MG63 (cell line): Measurements from ENCODE around the gene MARVELD3. TPM values are rescaled to one million over a fixed set of nuclear protein-coding genes. Genes with fewer than 3 reads are reported as not detected.
"Not testable (repeated sequence)": the region's sequence is repeated elsewhere in the genome, so short reads cannot be mapped to it uniquely, and the experiment has no call there.

ENCODE experiments used
- DNase-seq: peaks from one replicate; pipeline ENCODE4 v3.0.0-alpha.2; 2020
- H3K27me3 ChIP-seq: fragments of 250-450 bp; sonication (Bioruptor Pico); 2 replicates; pipeline ENCODE4 v1.5.1; 2020; ENCODE audit warnings: mild to moderate bottlenecking, moderate library complexity
- H3K36me3 ChIP-seq: fragments of 250-450 bp; sonication (Bioruptor Pico); 2 replicates; pipeline ENCODE4 v1.5.1; 2020; ENCODE audit warnings: mild to moderate bottlenecking, moderate library complexity
- H3K4me3 ChIP-seq: fragments of 250-450 bp; sonication (Bioruptor Pico); 2 replicates; pipeline ENCODE4 v1.5.1; 2020; ENCODE audit warnings: mild to moderate bottlenecking, moderate library complexity
- H3K9me3 ChIP-seq: fragments of 250-450 bp; sonication (Bioruptor Pico); 2 replicates; pipeline ENCODE4 v1.5.1; 2020; ENCODE audit warnings: mild to moderate bottlenecking, moderate library complexity
- total RNA-seq: library from RNA; depleted of rRNA; stranded (reverse); fragments of >200 nt; shearing (Covaris generic); gene quantifications from 2 replicates; pipeline ENCODE4 v1.2.3, GENCODE V29; 2014; ENCODE audit warnings: low replicate concordance

The MARVELD3 gene
- total RNA-seq, 1 experiment from 2014 or later, result not detected

GRCh38 chr16:71610936-71611871 is 14.8 kb upstream of the MARVELD3 start:
- no peaks in the 10 kb centered on the region for H3K27me3 ChIP-seq
- DNase-seq, result no peak
- H3K36me3 ChIP-seq, result no peaks in the 10 kb centered on the region
- no peak overlapping the region for H3K4me3 ChIP-seq
- no peaks in the 10 kb centered on the region for H3K9me3 ChIP-seq

- not testable (repeated sequence) for H3K36me3 ChIP-seq, H3K27me3 ChIP-seq, DNase-seq, H3K9me3 ChIP-seq, H3K4me3 ChIP-seq
These were observed 11.0 kb upstream of the MARVELD3 start for GRCh38 chr16:71614956-71615355.

- no peak overlapping the region for H3K4me3 ChIP-seq
- H3K9me3 ChIP-seq, result no peaks in the 10 kb centered on the region
- no peaks in the 10 kb centered on the region for H3K27me3 ChIP-seq
- no peak for DNase-seq
- no peaks in the 10 kb centered on the region for H3K36me3 ChIP-seq
These were observed 7.6 kb upstream of the MARVELD3 start for GRCh38 chr16:71618429-71618828.

- Histone ChIP-seq H3K9me3 (no peaks in the 10 kb centered on the region), H3K36me3 (no peaks in the 10 kb centered on the region), H3K4me3 (no peak overlapping the region), H3K27me3 (peaks cover 9% of the 10 kb centered on the region; the same call in 1 of the 2 replicates)
- no peak for DNase-seq
These were observed 3.9 kb upstream of the MARVELD3 start for GRCh38 chr16:71622088-71622487.

- peaks cover 9% of the 10 kb centered on the region; the same call in 1 of the 2 replicates for H3K27me3 ChIP-seq
- no peak for DNase-seq
- H3K36me3 ChIP-seq, result no peaks in the 10 kb centered on the region
- no peak overlapping the region for H3K4me3 ChIP-seq
- no peaks in the 10 kb centered on the region for H3K9me3 ChIP-seq
These were observed 2.4 kb upstream of the MARVELD3 start for GRCh38 chr16:71623597-71623996.

GRCh38 chr16:71625113-71625850 is 702 bp upstream of the MARVELD3 start:
- no peak overlapping the region for H3K4me3 ChIP-seq
- H3K36me3 ChIP-seq, result no peaks in the 10 kb centered on the region
- DNase-seq, result no peak
- H3K9me3 ChIP-seq, result no peaks in the 10 kb centered on the region
- peaks cover 9% of the 10 kb centered on the region; the same call in 1 of the 2 replicates for H3K27me3 ChIP-seq

GRCh38 chr16:71626858-71627213 is 852 bp downstream of the MARVELD3 start:
- Histone ChIP-seq H3K36me3 (no peaks in the 10 kb centered on the region), H3K4me3 (no peak overlapping the region), H3K9me3 (no peaks in the 10 kb centered on the region), H3K27me3 (peaks cover 9% of the 10 kb centered on the region; the same call in 1 of the 2 replicates)
- no peak for DNase-seq

GRCh38 chr16:71627731-71628181 is 1.8 kb downstream of the MARVELD3 start:
- no peak for DNase-seq
- no peaks in the 10 kb centered on the region for H3K36me3 ChIP-seq
- H3K27me3 ChIP-seq, result peaks cover 9% of the 10 kb centered on the region; the same call in 1 of the 2 replicates
- H3K9me3 ChIP-seq, result no peaks in the 10 kb centered on the region
- H3K4me3 ChIP-seq, result no peak overlapping the region

- no peaks in the 10 kb centered on the region for H3K36me3 ChIP-seq
- no peak overlapping the region for H3K4me3 ChIP-seq
- no peak for DNase-seq
- H3K27me3 ChIP-seq, result peaks cover 9% of the 10 kb centered on the region; the same call in 1 of the 2 replicates
- no peaks in the 10 kb centered on the region for H3K9me3 ChIP-seq
These were observed 2.8 kb downstream of the MARVELD3 start for GRCh38 chr16:71628810-71629209.

- Histone ChIP-seq H3K36me3 (no peaks in the 10 kb centered on the region), H3K27me3 (peaks cover 9% of the 10 kb centered on the region; the same call in 1 of the 2 replicates), H3K9me3 (no peaks in the 10 kb centered on the region), H3K4me3 (no peak overlapping the region)
- no peak for DNase-seq
These were observed 3.5 kb downstream of the MARVELD3 start for GRCh38 chr16:71629278-71630016.

GRCh38 chr16:71630808-71631207 is 4.8 kb downstream of the MARVELD3 start:
- no peaks in the 10 kb centered on the region for H3K36me3 ChIP-seq
- no peaks in the 10 kb centered on the region for H3K9me3 ChIP-seq
- no peak overlapping the region for H3K4me3 ChIP-seq
- DNase-seq, result no peak
- H3K27me3 ChIP-seq, result peaks cover 9% of the 10 kb centered on the region; the same call in 1 of the 2 replicates

- peaks cover 2% of the 10 kb centered on the region; the same call in 1 of the 2 replicates for H3K27me3 ChIP-seq
- no peak for DNase-seq
- H3K36me3 ChIP-seq, result no peaks in the 10 kb centered on the region
- H3K9me3 ChIP-seq, result no peaks in the 10 kb centered on the region
- H3K4me3 ChIP-seq, result no peak overlapping the region
These were observed 5.8 kb downstream of the MARVELD3 start for GRCh38 chr16:71631776-71632175.

- DNase-seq, result no peak
- H3K27me3 ChIP-seq, result no peaks in the 10 kb centered on the region
- no peaks in the 10 kb centered on the region for H3K36me3 ChIP-seq
- no peak overlapping the region for H3K4me3 ChIP-seq
- H3K9me3 ChIP-seq, result no peaks in the 10 kb centered on the region
These were observed 9.6 kb downstream of the MARVELD3 start for GRCh38 chr16:71635632-71636031.

- H3K36me3 ChIP-seq, result no peaks in the 10 kb centered on the region
- no peak overlapping the region for H3K4me3 ChIP-seq
- H3K27me3 ChIP-seq, result no peaks in the 10 kb centered on the region
- DNase-seq, result peak; percentile 30
- H3K9me3 ChIP-seq, result no peaks in the 10 kb centered on the region
These were observed 11.4 kb downstream of the MARVELD3 start for GRCh38 chr16:71637398-71637797.

- no peak for DNase-seq
- H3K27me3 ChIP-seq, result no peaks in the 10 kb centered on the region
- H3K36me3 ChIP-seq, result no peaks in the 10 kb centered on the region
- no peak overlapping the region for H3K4me3 ChIP-seq
- no peaks in the 10 kb centered on the region for H3K9me3 ChIP-seq
These were observed 19.5 kb downstream of the MARVELD3 start for GRCh38 chr16:71645450-71645849.

GRCh38 chr16:71647391-71647790 is 21.4 kb downstream of the MARVELD3 start:
- DNase-seq, result no peak
- Histone ChIP-seq H3K36me3 (no peaks in the 10 kb centered on the region), H3K27me3 (no peaks in the 10 kb centered on the region), H3K9me3 (no peaks in the 10 kb centered on the region), H3K4me3 (no peak overlapping the region)

- Histone ChIP-seq H3K27me3 (no peaks in the 10 kb centered on the region), H3K9me3 (no peaks in the 10 kb centered on the region), H3K4me3 (no peak overlapping the region), H3K36me3 (no peaks in the 10 kb centered on the region)
- DNase-seq, result no peak
These were observed 22.2 kb downstream of the MARVELD3 start for GRCh38 chr16:71648162-71648561.
